ENCODE measurements around the gene MEIS1. TPM values are rescaled to one million over a fixed set of nuclear protein-coding genes. Genes with fewer than 3 reads are reported as not detected.

MEIS1 gene
- total and polyA plus RNA-seq, 4 donors = 9.0 to 158 (median 41.0) TPM

- no peak for TF ChIP-seq CTCF (IDR thresholded peaks at IDR 0.05; ENCODE audit: control extremely low read depth, extremely low read depth)
- Histone ChIP-seq H3K36me3 (ENCODE audit: control insufficient read depth in 4 of 4, insufficient read depth in 4 of 4, low read length in 4 of 4) (peaks cover 0 to 56% (median 15%) of the 10 kb centered on the region in 4 donors), H3K9me3 (ENCODE audit: control insufficient read depth in 4 of 4, insufficient read depth in 3 of 4, low read length in 3 of 4) (no peaks in the 10 kb centered on the region), H3K4me1 (ENCODE audit: control insufficient read depth in 5 of 5, insufficient read depth in 5 of 5, low read length in 5 of 5) (peaks cover 15 to 52% (median 26%) of the 10 kb centered on the region in 5 donors), H3K27me3 (ENCODE audit: control insufficient read depth in 3 of 3, insufficient read depth in 3 of 3, low read length in 2 of 3) (no peaks in the 10 kb centered on the region), H3K4me3 (no peak overlapping the region), H3K27ac (ENCODE audit: low read depth in 1 of 2, low read length in 1 of 2) (no peak overlapping the region), H3K9ac (ENCODE audit: insufficient read depth in 1 of 2, low read length in 2 of 2) (peak overlapping the region in 1 of 2 donors; percentile 30)
- DNase-seq (no peak), ATAC-seq (ENCODE audit: insufficient read depth, low FRiP score) (no peak)
- WGBS, 2 donors = 79 to 87% methylated on average over 5 of the region's 5 CpGs
Observed at GRCh38 chr2:66498289-66498975, 63.5 kb downstream of the MEIS1 start.

- Histone ChIP-seq H3K4me1 (ENCODE audit: control insufficient read depth in 5 of 5, insufficient read depth in 5 of 5, low read length in 5 of 5) (peaks cover 4 to 32% (median 15%) of the 10 kb centered on the region in 5 donors), H3K27me3 (ENCODE audit: control insufficient read depth in 3 of 3, insufficient read depth in 3 of 3, low read length in 2 of 3) (no peaks in the 10 kb centered on the region), H3K9ac (ENCODE audit: insufficient read depth in 1 of 2, low read length in 2 of 2) (no peak overlapping the region), H3K4me3 (no peak overlapping the region), H3K36me3 (ENCODE audit: control insufficient read depth in 4 of 4, insufficient read depth in 4 of 4, low read length in 4 of 4) (peaks cover 0 to 57% (median 15%) of the 10 kb centered on the region in 4 donors), H3K27ac (ENCODE audit: low read depth in 1 of 2, low read length in 1 of 2) (no peak overlapping the region), H3K9me3 (ENCODE audit: control insufficient read depth in 4 of 4, insufficient read depth in 3 of 4, low read length in 3 of 4) (no peaks in the 10 kb centered on the region)
- no peak for ATAC-seq (ENCODE audit: insufficient read depth, low FRiP score)
- TF ChIP-seq CTCF (IDR thresholded peaks at IDR 0.05; ENCODE audit: control extremely low read depth, extremely low read depth) = no peak
- no peak for DNase-seq
Observed at GRCh38 chr2:66501267-66501666, 66.3 kb downstream of the MEIS1 start.

- H3K4me3 ChIP-seq = no peak overlapping the region
- no peaks in the 10 kb centered on the region for H3K9me3 ChIP-seq (ENCODE audit: control insufficient read depth in 4 of 4, insufficient read depth in 3 of 4, low read length in 3 of 4)
- WGBS, 2 donors = 80 to 96% methylated on average over 5 of the region's 5 CpGs
- TF ChIP-seq CTCF (IDR thresholded peaks at IDR 0.05; ENCODE audit: control extremely low read depth, extremely low read depth) = no peak
- ATAC-seq (ENCODE audit: insufficient read depth, low FRiP score) = no peak
- DNase-seq = no peak
- no peaks in the 10 kb centered on the region for H3K27me3 ChIP-seq (ENCODE audit: control insufficient read depth in 3 of 3, insufficient read depth in 3 of 3, low read length in 2 of 3)
- no peak overlapping the region for H3K9ac ChIP-seq (ENCODE audit: insufficient read depth in 1 of 2, low read length in 2 of 2)
- H3K4me1 ChIP-seq (ENCODE audit: control insufficient read depth in 5 of 5, insufficient read depth in 5 of 5, low read length in 5 of 5) = peaks cover 5 to 42% (median 23%) of the 10 kb centered on the region in 5 donors
- H3K36me3 ChIP-seq (ENCODE audit: control insufficient read depth in 4 of 4, insufficient read depth in 4 of 4, low read length in 4 of 4) = peaks cover 0 to 31% (median 9%) of the 10 kb centered on the region in 4 donors
- no peak overlapping the region for H3K27ac ChIP-seq (ENCODE audit: low read depth in 1 of 2, low read length in 1 of 2)
Observed at GRCh38 chr2:66506265-66506664, 71.3 kb downstream of the MEIS1 start.
